Measurements from ENCODE around the gene LGALS14. TPM values are rescaled to one million over a fixed set of nuclear protein-coding genes. Genes with fewer than 3 reads are reported as not detected.

Gene LGALS14
- total and polyA plus RNA-seq, 10 of the 15 experiments (the other 5 are each of a cell fraction or from before 2014, with no cell fraction given), result 5.1 to 34.6 (median 7.3) TPM

DNA sequence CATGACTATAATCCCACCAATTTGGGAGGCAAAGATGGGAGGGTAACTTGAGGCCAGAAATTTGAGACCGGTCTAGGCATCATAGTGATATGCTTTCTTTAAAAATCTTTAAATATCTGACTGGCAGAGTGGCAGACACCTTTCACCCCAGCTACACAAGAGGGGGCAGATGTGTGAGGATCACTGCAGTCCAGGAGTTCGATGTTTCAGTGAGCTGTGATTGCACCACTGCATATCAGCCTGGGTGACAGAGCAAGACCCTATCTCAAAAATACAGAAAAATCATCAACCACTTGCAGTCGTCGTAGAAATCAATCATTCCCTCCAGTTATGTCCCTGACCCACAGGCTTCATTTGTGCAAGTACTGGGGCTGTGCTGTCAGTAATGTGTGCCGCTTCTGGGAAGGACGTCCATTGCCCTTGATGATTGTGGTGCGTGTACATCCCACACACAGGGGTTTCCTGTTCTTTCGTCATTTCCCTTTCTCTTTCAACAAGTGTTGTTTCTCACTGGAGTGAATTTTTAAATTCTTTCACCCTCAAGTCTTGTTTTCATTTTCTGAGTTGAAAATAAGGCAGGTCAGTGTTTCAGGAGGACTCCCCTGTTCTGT is 1.4 kb downstream of the LGALS14 start (continued):
- TF ChIP-seq WRNIP1 (IDR thresholded peaks at IDR 0.05; ENCODE audit: borderline replicate concordance, low read depth, low read length), result no peak
- TF ChIP-seq, protein P1, sequence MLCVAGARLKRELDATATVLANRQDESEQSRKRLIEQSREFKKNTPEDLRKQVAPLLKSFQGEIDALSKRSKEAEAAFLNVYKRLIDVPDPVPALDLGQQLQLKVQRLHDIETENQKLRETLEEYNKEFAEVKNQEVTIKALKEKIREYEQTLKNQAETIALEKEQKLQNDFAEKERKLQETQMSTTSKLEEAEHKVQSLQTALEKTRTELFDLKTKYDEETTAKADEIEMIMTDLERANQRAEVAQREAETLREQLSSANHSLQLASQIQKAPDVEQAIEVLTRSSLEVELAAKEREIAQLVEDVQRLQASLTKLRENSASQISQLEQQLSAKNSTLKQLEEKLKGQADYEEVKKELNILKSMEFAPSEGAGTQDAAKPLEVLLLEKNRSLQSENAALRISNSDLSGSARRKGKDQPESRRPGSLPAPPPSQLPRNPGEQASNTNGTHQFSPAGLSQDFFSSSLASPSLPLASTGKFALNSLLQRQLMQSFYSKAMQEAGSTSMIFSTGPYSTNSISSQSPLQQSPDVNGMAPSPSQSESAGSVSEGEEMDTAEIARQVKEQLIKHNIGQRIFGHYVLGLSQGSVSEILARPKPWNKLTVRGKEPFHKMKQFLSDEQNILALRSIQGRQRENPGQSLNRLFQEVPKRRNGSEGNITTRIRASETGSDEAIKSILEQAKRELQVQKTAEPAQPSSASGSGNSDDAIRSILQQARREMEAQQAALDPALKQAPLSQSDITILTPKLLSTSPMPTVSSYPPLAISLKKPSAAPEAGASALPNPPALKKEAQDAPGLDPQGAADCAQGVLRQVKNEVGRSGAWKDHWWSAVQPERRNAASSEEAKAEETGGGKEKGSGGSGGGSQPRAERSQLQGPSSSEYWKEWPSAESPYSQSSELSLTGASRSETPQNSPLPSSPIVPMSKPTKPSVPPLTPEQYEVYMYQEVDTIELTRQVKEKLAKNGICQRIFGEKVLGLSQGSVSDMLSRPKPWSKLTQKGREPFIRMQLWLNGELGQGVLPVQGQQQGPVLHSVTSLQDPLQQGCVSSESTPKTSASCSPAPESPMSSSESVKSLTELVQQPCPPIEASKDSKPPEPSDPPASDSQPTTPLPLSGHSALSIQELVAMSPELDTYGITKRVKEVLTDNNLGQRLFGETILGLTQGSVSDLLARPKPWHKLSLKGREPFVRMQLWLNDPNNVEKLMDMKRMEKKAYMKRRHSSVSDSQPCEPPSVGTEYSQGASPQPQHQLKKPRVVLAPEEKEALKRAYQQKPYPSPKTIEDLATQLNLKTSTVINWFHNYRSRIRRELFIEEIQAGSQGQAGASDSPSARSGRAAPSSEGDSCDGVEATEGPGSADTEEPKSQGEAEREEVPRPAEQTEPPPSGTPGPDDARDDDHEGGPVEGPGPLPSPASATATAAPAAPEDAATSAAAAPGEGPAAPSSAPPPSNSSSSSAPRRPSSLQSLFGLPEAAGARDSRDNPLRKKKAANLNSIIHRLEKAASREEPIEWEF (IDR thresholded peaks at IDR 0.05; ENCODE audit: insufficient replicate concordance, low read depth, low read length), result no peak

- in situ Hi-C loops (cut with MboI), result no loop called here
- no peak overlapping the region for H3K9ac ChIP-seq (ENCODE audit: control insufficient read depth, insufficient read depth, low read length)
- FAIRE-seq, result no peak
- TF ChIP-seq RAD21 (IDR thresholded peaks at IDR 0.05; ENCODE audit: insufficient read depth, low read depth, low read length) (no peak), NFIC (IDR thresholded peaks at IDR 0.05; ENCODE audit: low read depth, low read length) (peak; percentile 49; the same call in 1 of the 2 replicates), ATF2 (IDR thresholded peaks at IDR 0.05; ENCODE audit: low read length) (peak; percentile 26; the same call in 1 of the 2 replicates), CREB1 (IDR thresholded peaks at IDR 0.05; ENCODE audit: low read depth) (no peak), SPI1 (IDR thresholded peaks at IDR 0.05; ENCODE audit: borderline replicate concordance, insufficient read depth, low read depth, low read length) (peak; percentile 96), POU2F2 (IDR thresholded peaks at IDR 0.05; ENCODE audit: borderline replicate concordance, low read depth, low read length) (peak; percentile 48; the same call in 1 of the 3 replicates), IRF4 (IDR thresholded peaks at IDR 0.05; ENCODE audit: low read depth, low read length) (peak; percentile 79; the same call in 1 of the 2 replicates), EP300 (IDR thresholded peaks at IDR 0.05; ENCODE audit: borderline replicate concordance in 1 of 2, control insufficient read depth in 1 of 2, low read depth in 2 of 2, low read length in 2 of 2) (peak; percentile 19 to 53; a peak in 1 of 4 replicates), PAX5 (IDR thresholded peaks at IDR 0.05; ENCODE audit: borderline replicate concordance, low read depth, low read length) (peak; percentile 76; the same call in 1 of the 2 replicates)
These were observed 4.3 kb downstream of the LGALS14 start for GRCh38 chr19:39708594-39708993.

More at GRCh38 chr19:39708594-39708993, 4.3 kb downstream of the LGALS14 start:
- Histone ChIP-seq H3K27me3 (replicated peaks in 1 of 2; ENCODE audit: control insufficient read depth in 2 of 2, insufficient read depth in 2 of 2, low read length in 1 of 2) (no peaks in the 10 kb centered on the region), H3K4me3 (no peak overlapping the region), H3K79me2 (ENCODE audit: control insufficient read depth, insufficient read depth, low read length) (peaks cover 2% of the 10 kb centered on the region), H3K4me1 (ENCODE audit: control insufficient read depth, insufficient read depth, low read length) (peaks cover 57% of the 10 kb centered on the region), H3K27ac (ENCODE audit: control insufficient read depth, insufficient read depth) (peak overlapping the region; percentile 68), H3K9me3 (replicated peaks; ENCODE audit: control insufficient read depth, insufficient read depth, low read length) (peaks cover 2% of the 10 kb centered on the region; the same call in 1 of the 3 replicates), H2AFZ (ENCODE audit: control insufficient read depth, low read depth, low read length) (no peak overlapping the region; the same call in 1 of the 2 replicates), H3K36me3 (ENCODE audit: control insufficient read depth in 2 of 2, insufficient read depth in 2 of 2, low read length in 1 of 2) (no peaks in the 10 kb centered on the region), H3K4me2 (ENCODE audit: control insufficient read depth, insufficient read depth) (peak overlapping the region; percentile 51), H4K20me1 (ENCODE audit: control insufficient read depth, insufficient read depth) (no peaks in the 10 kb centered on the region)
- no TSS peak for BruUV-seq (replicated peaks)
- DNase-seq (ENCODE audit: low read depth, low spot score), result no peak
- ChIA-PET RAD21 (ENCODE audit: unreplicated experiment) (no interaction called here), CTCF (interaction anchor here (0.6 to 1.6 kb wide), 5 partner anchors 35 to 642 kb away, joined by 3 to 6 read pairs (median 4); no protein-coding TSS in a partner anchor), POLR2A (no interaction called here), SMC1A (ENCODE audit: uncharacterized antibody, unreplicated experiment) (interaction anchor here (1.5 to 2.2 kb wide), 2 partner anchors 56 to 59 kb away, joined by 3 to 8 read pairs; no protein-coding TSS in a partner anchor)
- WGBS (ENCODE audit: insufficient coverage, insufficient replicate concordance, low lambda C conversion rate, missing lambda C conversion rate), result 2% methylated on average over 6 of the region's 6 CpGs
- ATAC-seq, result peak; percentile 85
- intact Hi-C loops (cut with micrococcal nuclease; ENCODE audit: unreplicated experiment), result loop anchor here (5.0 kb wide), 1 partner anchor 34 kb away; no protein-coding TSS in a partner anchor

Data from GM12878 (cell line).